Measurements from ENCODE around the gene MAD1L1. TPM values are rescaled to one million over a fixed set of nuclear protein-coding genes. Genes with fewer than 3 reads are reported as not detected.

Gene MAD1L1
- total and polyA plus RNA-seq, 11 donors = 11.1 to 29.7 (median 20.9) TPM

DNA sequence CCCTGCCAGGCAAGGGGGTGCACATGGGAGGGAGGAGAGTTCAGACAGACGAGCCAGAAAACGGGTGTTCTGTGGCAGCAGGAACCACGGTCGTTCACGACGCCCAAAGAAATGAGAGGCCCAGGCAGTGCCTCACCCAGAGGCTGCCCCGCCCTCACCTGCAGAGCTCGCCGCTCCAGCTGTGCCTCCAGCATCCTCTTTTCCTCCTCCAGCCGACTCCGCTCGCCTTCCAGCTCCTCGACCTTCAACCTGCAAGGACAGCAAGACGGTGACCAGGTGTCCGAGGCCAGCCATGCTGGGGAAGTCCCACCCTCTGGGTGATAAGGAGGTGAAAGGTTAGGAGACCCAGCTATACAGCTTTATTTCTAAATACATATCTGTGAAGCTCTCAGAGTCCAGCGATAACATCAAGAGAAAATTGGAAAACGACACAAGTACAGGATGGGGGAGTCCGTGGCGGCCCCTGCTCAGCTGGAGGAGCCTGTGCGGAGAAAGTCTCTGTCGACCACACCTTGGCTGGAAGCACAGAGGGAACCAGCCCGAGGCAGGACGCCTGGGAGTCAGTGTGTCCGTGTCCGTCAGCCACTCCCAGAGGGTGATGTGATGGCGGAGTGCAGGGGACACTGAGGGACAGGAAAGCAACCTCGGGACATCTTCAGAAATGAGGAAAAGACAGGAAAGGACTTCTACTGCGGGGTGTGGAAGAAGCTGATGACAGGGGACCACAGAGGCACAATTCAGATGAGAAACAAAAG lies 275.1 kb downstream of the MAD1L1 start:
- ATAC-seq = no peak
- intact Hi-C loops (cut with DNase I) = no loop called here
- no peak overlapping the region for H3K4me3 ChIP-seq
- no peak overlapping the region for H3K27ac ChIP-seq
- no peaks in the 10 kb centered on the region for H3K4me1 ChIP-seq
- H3K9me3 ChIP-seq = peaks cover 0 to 3% (median 0%) of the 10 kb centered on the region in 12 donors
- peak in 2 of 5 donors; percentile 9 to 47 for DNase-seq
- TF ChIP-seq, protein P1, sequence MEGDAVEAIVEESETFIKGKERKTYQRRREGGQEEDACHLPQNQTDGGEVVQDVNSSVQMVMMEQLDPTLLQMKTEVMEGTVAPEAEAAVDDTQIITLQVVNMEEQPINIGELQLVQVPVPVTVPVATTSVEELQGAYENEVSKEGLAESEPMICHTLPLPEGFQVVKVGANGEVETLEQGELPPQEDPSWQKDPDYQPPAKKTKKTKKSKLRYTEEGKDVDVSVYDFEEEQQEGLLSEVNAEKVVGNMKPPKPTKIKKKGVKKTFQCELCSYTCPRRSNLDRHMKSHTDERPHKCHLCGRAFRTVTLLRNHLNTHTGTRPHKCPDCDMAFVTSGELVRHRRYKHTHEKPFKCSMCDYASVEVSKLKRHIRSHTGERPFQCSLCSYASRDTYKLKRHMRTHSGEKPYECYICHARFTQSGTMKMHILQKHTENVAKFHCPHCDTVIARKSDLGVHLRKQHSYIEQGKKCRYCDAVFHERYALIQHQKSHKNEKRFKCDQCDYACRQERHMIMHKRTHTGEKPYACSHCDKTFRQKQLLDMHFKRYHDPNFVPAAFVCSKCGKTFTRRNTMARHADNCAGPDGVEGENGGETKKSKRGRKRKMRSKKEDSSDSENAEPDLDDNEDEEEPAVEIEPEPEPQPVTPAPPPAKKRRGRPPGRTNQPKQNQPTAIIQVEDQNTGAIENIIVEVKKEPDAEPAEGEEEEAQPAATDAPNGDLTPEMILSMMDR (IDR thresholded peaks at IDR 0.05) = no peak
- TF ChIP-seq POLR2A (IDR thresholded peaks at IDR 0.05) = no peak
- 90 to 93% (median 92%) methylated on average over 28 of the region's 28 CpGs for WGBS, 4 donors
- no peaks in the 10 kb centered on the region for H3K27me3 ChIP-seq
- H3K36me3 ChIP-seq = peaks cover 0 to 9% (median 0%) of the 10 kb centered on the region in 9 donors

DNA sequence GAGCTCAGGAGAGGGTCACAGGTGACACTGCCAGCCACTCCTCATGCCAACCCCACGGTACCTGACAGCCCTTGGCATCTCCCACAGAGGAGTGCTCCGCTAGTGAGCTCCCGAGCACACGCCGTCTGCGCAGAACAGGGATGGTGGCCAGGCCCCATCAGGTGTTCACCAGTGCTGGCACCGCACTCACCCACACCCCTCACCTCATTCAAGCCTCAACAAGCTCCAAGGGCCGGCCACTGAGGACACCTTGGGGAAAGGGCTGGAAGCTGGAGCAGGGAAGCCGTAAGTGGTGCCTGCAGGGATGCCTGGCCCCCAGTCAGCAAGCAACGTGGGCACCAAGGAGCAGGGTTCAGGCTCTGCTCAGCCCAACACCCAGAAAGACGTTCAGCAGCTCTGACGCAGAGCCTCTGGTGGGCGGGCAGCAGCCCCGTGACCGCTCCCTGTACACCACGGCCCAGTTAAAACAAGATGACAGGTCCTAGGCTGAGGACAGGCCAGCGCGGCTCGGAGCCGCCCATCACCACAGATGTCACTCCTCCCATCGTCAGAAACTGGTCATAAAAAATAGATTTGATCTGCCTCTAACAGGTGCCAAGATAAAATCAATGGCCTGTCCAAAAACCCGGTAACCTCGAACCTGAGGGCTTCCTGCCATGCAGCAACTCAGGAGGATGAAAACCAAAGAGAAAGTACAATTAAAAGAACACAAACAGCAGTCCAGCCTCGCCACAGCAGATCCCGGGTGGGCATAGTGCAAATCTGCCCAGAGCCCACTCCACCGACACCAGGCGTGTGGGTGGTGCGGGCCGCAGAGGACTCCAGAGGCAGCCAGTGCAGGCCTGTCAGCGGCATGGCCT lies 275.9 kb downstream of the MAD1L1 start:
- no peak overlapping the region for H3K27ac ChIP-seq
- no peak overlapping the region for H3K4me3 ChIP-seq
- H3K27me3 ChIP-seq = no peaks in the 10 kb centered on the region
- 93 to 95% (median 94%) methylated on average over 29 to 30 of the region's 30 CpGs for WGBS, 4 donors
- H3K9me3 ChIP-seq = no peaks in the 10 kb centered on the region
- intact Hi-C loops (cut with DNase I) = no loop called here
- peaks cover 0 to 9% (median 0%) of the 10 kb centered on the region in 9 donors for H3K36me3 ChIP-seq
- ATAC-seq = peak in 1 of 4 donors; percentile 14
- peak in 2 of 5 donors; percentile 18 to 40 for DNase-seq
- TF ChIP-seq, protein P1 (IDR thresholded peaks at IDR 0.05) = no peak
- H3K4me1 ChIP-seq = no peaks in the 10 kb centered on the region

DNA sequence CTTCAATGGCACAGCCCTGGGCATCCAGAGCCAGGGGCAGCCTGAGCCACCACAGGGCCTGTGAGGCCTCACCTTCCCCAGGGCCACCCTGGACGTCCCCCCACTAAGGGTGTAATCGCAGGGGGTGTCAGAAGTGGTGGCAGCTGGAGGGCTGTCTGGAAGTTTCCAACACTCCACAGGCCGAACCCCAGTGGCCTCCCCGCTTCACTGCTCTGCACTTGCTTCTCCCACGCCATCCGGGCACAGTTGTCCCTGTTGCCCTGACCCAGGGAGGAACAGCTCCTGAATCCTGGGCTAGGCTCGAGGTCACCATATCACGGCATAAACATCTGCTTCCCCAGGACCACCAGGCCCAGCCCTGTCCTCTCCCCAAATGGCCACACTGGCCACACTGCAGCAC lies 276.6 kb downstream of the MAD1L1 start:
- Histone ChIP-seq H3K27me3 (no peaks in the 10 kb centered on the region), H3K36me3 (peaks cover 0 to 9% (median 0%) of the 10 kb centered on the region in 9 donors), H3K9me3 (no peaks in the 10 kb centered on the region), H3K4me3 (no peak overlapping the region), H3K27ac (no peak overlapping the region), H3K4me1 (peaks cover 0 to 7% (median under 1%) of the 10 kb centered on the region in 12 donors)
- intact Hi-C loops (cut with DNase I) = no loop called here
- TF ChIP-seq POLR2A (IDR thresholded peaks at IDR 0.05) = no peak
- TF ChIP-seq, protein P1 (IDR thresholded peaks at IDR 0.05) = no peak
- 92 to 95% (median 94%) methylated on average over 6 to 8 of the region's 8 CpGs for WGBS, 4 donors
- ATAC-seq = no peak
- peak in 2 of 5 donors; percentile 18 to 41 for DNase-seq
